Posterior vena cava (tissue), 2 donors: ENCODE results near the gene ADAM17. TPM values are rescaled to one million over a fixed set of nuclear protein-coding genes. Genes with fewer than 3 reads are reported as not detected.
A peak's percentile ranks its signal among the peaks of the same experiment; 100 is the strongest.

Experiments used
- DNase-seq: peaks from one replicate; pipeline ENCODE4 v3.0.0-alpha.2; 2020; ENCODE audit warnings: low spot score
- intact Hi-C, 2 donors: fragments of 100-400 bp; cut with DNase I; formaldehyde crosslinking; loops; one replicate each; pipeline versions ENCODE4 v1.14.1 to v1.14.2; 2022 to 2023
- total RNA-seq, 2 donors: library from RNA; stranded (reverse); fragmentation: NEBNext Ultra II Directional; extraction: Animal tissue kit (Norgen Biotek cat#: 25700); gene quantifications; one replicate each; pipeline ENCODE4 v1.2.1, GENCODE V29; 2021
- donor health status: DM: yes; HTN: yes; CAD: no.
- donor health status: DM: yes; HTN: yes; CAD: no.

ADAM17 gene
- total RNA-seq, 2 donors from 2014 or later, result 24.8 to 34.9 TPM

GRCh38 chr2:9483107-9483506, 72.5 kb downstream of the ADAM17 start:
- intact Hi-C loops, result no loop called here
- DNase-seq, result no peak

DNA sequence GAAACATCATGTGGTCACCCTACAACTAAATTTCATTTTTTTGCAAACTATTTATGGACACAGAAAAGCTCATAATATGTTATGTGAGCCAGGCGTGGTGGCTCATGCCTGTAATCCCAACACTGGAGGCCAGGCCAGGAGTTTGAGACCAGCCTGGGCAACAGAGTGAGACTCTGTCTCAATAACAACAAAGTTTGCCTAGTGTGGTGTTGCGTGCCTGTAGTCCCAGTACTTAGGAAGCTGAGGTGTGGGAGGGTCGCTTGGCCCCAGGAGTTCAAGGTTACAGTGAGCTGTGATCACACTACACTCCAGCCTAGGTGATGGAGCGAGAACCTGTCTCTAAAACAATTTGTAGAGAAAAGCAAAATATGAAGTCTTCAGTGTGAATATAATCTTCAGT, 75.5 kb downstream of the ADAM17 start:
- intact Hi-C loops, result no loop called here
- no peak for DNase-seq

DNA sequence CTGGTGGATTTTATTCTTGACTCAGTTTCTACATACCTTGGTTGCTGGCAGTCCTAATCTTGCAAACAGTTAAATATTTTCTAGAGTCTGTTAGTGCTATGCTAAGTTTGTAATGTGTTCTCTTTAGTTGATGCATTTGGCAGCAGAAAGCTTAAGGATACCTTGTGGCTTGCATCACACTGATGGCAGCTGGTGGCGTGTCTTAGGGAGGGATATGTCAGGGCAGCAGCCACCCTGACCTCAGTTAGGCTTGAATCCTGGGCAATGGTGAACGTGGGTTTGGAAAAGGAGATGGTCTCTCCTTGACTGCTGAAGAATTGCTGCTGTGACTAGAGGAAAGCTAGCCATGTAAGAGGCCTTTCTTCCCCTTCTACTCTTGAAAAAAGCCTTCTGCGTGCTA, 77.1 kb downstream of the ADAM17 start:
- DNase-seq, result no peak
- intact Hi-C loops, result no loop called here

GRCh38 chr2:9477914-9478313, 77.7 kb downstream of the ADAM17 start:
- no peak for DNase-seq
- intact Hi-C loops, result no loop called here

- DNase-seq, result peak; percentile 89
- intact Hi-C loops, result no loop called here
Observed at GRCh38 chr2:9474361-9475057, 81.1 kb downstream of the ADAM17 start, which contains the start of gene IAH1. Gene IAH1, plus strand, starts transcription at chr2:9474551. Its CDS starts 16 bp downstream, at chr2:9474567.

- intact Hi-C loops, result no loop called here
Observed at GRCh38 chr2:9473985-9474360, 81.7 kb downstream of the ADAM17 start.

GRCh38 chr2:9473308-9473984, 82.2 kb downstream of the ADAM17 start:
- DNase-seq, result no peak
- intact Hi-C loops, result no loop called here

More at GRCh38 chr2:9473985-9474360, 81.7 kb downstream of the ADAM17 start:
- DNase-seq, result peak; percentile 83

DNA sequence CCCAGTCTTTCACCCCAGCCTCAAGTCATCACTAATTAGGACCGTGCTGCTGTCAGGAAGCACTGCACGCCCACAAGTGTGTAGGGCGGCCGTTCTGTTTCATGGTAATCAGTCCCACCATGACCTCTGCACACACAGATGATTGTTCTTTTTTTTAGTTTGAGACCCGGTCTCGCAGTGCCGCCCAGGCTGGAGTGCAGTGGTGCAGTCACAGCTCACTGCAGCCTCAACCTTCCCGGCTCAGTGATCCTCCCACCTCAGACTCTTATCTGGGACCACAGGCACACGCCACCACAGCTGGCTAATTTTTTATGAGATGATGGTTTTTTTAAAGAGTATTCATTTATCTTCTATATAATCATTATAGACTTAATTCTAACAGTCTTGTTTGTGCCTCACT, 83.1 kb downstream of the ADAM17 start:
- intact Hi-C loops, result no loop called here

GRCh38 chr2:9471206-9471605, 84.4 kb downstream of the ADAM17 start:
- DNase-seq, result no peak
- intact Hi-C loops, result no loop called here

More for the DNA sequence above, 83.1 kb downstream of the ADAM17 start:
- DNase-seq, result no peak

DNA sequence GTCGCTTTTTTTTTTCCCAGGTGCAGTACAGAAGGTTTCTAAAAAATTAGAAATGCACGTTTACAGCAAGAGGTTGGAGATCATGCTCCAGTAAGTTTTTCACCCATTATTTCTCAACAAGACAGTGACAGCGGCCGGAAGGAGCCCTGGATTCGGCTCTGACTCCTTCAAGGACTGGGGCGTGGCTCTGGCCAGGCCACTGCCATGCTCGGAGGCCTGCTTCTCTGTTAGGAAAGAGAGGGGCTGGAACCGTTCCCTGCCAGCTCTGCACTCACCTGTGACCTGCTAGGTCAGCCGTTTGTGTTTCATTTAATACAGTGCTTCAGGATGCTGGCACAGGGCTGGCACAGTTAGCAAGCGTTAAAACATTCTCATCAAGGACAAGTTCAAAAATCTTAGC, 87.9 kb downstream of the ADAM17 start:
- intact Hi-C loops, result no loop called here
- DNase-seq, result no peak

- intact Hi-C loops, result no loop called here
Observed at GRCh38 chr2:9466147-9466683, 89.4 kb downstream of the ADAM17 start.

DNA sequence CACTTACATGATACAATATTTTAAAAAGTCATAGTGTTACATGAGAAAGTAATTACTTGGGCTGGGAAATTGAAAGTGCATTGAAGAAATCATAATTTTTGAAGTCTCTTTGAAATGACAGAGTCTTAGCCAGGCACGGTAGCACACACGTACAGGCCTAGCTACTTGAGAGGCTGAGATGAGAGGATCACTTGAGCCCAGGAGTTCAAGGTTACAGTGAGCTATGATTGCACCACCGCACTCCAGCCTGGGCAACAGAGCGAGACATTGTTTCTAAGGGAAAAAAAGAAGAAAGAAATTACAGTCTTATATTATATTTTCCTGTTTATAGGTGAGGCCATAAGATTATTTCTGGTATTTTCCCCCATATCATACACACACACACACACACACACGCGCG, 90.5 kb downstream of the ADAM17 start:
- intact Hi-C loops, result no loop called here
- no peak for DNase-seq

More at GRCh38 chr2:9466147-9466683, 89.4 kb downstream of the ADAM17 start:
- no peak for DNase-seq

DNA sequence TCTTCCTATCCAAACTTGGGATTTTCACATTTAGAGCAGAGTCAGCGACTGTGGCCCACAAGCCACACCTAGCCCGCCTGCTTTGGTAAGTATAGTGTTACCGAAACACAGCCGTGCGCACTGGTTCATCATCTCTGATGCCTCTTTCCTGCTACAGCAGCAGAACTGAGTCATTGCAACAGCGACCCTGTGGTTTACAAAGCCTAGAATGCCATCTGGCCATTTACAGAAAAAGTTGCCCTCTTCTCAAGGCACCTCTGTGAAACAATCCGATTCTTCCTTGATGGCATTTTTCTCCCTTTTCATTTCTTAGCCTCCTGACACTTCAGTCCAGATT, 92.0 kb downstream of the ADAM17 start:
- no peak for DNase-seq
- intact Hi-C loops, result no loop called here

DNA sequence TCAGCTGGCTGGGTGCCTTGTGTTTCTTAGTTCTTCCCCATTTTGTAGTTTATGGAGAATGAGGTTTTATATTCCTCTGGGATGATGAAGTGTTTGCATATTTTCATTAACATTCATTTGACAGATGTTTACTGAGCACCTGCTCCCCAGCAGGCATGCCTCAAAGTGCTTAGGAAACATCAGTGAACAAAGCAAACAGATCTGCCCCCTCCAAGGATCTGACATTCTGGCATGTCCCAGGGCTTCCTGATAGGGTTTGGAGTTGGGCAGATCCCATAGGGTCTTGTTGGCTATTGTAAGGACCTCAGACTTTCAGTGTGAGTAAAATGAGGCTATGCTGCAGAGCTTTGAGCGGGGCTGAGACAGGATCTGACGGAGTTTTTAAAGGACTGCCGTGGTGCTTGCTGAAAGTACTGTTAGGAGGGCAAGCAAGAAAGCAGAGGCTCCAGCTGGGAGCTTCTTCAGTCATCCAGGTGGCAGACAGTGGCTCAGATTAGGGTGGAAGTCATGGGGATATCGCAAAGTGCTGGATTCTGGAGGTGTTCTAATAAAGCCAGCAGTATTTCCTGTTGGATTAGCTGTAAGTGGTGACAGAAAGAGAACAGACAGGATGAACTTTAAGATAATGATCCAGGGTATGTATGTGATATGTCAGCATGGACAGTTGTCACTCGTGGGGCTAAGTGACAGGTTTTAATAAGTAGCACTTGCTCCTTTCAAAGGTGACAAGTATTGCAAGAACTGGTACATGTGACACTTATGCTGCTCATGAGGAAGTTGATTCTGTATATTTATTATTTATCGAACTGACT, 92.5 kb downstream of the ADAM17 start:
- intact Hi-C loops, result no loop called here

GRCh38 chr2:9462313-9462712, 93.3 kb downstream of the ADAM17 start:
- intact Hi-C loops, result no loop called here
- no peak for DNase-seq

More for the DNA sequence above, 92.5 kb downstream of the ADAM17 start:
- no peak for DNase-seq

- intact Hi-C loops, result no loop called here
- no peak for DNase-seq
Observed at GRCh38 chr2:9461079-9461478, 94.6 kb downstream of the ADAM17 start.

DNA sequence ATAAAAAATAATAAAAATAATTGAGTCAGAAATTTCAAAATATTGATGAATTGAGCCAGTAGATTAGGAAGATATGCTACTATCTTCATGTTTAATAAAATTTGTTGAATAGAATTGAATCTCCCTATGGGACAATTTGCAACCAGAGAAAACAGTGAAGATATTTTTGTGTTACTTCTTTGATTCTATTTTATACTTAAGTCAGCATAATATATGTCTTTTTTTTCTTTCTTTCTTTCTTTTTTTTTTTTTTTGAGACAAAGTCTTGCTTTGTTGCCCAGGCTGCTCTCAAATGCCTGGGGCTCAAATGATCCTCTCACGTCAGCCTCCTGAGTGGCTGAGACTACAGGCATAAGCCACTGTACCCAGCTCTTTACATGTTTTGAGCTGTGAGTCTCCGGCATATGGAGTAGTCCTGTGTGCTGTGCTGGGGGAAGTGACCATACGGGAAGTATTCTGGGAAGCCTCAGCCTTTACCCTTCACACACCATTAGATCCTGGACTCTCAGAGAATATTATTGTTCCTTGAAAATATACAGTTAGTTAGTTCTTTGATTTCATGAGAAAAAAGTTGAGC, 95.1 kb downstream of the ADAM17 start:
- DNase-seq, result no peak
- intact Hi-C loops, result no loop called here

- no peak for DNase-seq
- intact Hi-C loops, result no loop called here
Observed at GRCh38 chr2:9451231-9451630, 104.4 kb downstream of the ADAM17 start.

DNA sequence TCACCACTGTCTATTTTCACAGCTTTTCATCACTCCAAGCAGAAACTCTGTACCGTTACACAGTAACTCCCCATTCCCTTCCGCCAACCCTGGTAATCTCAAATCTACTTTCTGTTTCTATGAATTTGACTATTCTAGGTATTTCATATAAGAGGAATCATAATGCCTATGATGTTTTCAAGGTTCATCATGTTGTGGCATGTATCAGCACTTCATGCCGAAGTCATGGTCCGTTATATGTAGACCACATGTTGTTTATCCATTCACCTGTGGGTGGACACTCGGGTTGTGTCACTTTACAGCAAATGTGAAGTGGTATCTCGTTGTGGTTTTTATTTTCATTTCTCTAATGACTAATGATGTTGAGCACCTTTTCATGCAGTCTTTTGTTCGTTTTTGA, 110.5 kb downstream of the ADAM17 start:
- intact Hi-C loops, result no loop called here
- DNase-seq, result no peak

- intact Hi-C loops, result no loop called here
- DNase-seq, result no peak
Observed at GRCh38 chr2:9443526-9443925, 112.1 kb downstream of the ADAM17 start.
